Measurements from ENCODE around the gene PLEKHM2.
"Not testable (repeated sequence)": the region's sequence is repeated elsewhere in the genome, so short reads cannot be mapped to it uniquely, and the experiment has no call there.

Gene PLEKHM2

GRCh38 chr1:15649937-15650336 lies 34.2 kb upstream of the PLEKHM2 start:
- TF ChIP-seq, protein P1, sequence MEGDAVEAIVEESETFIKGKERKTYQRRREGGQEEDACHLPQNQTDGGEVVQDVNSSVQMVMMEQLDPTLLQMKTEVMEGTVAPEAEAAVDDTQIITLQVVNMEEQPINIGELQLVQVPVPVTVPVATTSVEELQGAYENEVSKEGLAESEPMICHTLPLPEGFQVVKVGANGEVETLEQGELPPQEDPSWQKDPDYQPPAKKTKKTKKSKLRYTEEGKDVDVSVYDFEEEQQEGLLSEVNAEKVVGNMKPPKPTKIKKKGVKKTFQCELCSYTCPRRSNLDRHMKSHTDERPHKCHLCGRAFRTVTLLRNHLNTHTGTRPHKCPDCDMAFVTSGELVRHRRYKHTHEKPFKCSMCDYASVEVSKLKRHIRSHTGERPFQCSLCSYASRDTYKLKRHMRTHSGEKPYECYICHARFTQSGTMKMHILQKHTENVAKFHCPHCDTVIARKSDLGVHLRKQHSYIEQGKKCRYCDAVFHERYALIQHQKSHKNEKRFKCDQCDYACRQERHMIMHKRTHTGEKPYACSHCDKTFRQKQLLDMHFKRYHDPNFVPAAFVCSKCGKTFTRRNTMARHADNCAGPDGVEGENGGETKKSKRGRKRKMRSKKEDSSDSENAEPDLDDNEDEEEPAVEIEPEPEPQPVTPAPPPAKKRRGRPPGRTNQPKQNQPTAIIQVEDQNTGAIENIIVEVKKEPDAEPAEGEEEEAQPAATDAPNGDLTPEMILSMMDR (IDR thresholded peaks at IDR 0.05; ENCODE audit: insufficient read depth, low read length, poor library complexity, severe bottlenecking) = no peak
- no peaks in the 10 kb centered on the region for H3K27me3 ChIP-seq (replicated peaks; ENCODE audit: control insufficient read depth, insufficient read depth, low read length)
- H3K36me3 ChIP-seq (ENCODE audit: control insufficient read depth, insufficient read depth, low read length) = peaks cover 8% of the 10 kb centered on the region
- no peak overlapping the region for H3K4me3 ChIP-seq (replicated peaks; ENCODE audit: low read depth, low read length)
- no peak for DNase-seq (ENCODE audit: extremely low read depth, insufficient read length)

DNA sequence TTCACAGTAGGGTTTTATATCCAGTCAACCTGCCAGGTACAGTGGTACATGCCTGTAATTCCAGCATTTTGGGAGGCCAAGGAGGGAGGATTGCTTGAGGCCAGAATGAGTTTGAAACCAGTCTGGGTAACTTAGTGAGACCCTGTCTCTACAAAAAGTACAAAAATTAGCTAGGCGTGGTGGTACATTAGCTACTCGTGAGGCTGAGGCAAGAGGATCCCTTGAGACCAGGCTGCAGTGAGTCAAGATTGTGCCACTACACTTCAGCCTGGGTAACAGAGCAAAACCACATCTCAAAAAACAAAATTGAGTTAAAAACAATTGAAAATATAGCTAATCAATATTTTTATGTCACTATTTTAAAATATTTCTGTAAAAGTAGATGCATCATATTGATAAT lies 33.7 kb upstream of the PLEKHM2 start:
- no peak for DNase-seq (ENCODE audit: extremely low read depth, insufficient read length)
- Histone ChIP-seq H3K36me3 (ENCODE audit: control insufficient read depth, insufficient read depth, low read length) (peaks cover 7% of the 10 kb centered on the region), H3K4me3 (replicated peaks; ENCODE audit: low read depth, low read length) (no peak overlapping the region), H3K27me3 (replicated peaks; ENCODE audit: control insufficient read depth, insufficient read depth, low read length) (no peaks in the 10 kb centered on the region)
- TF ChIP-seq, protein P1 (IDR thresholded peaks at IDR 0.05; ENCODE audit: insufficient read depth, low read length, poor library complexity, severe bottlenecking) = no peak

- not testable (repeated sequence) for H3K27me3 ChIP-seq (replicated peaks; ENCODE audit: control insufficient read depth, insufficient read depth, low read length); H3K36me3 ChIP-seq (ENCODE audit: control insufficient read depth, insufficient read depth, low read length); DNase-seq (ENCODE audit: extremely low read depth, insufficient read length); H3K4me3 ChIP-seq (replicated peaks; ENCODE audit: low read depth, low read length)
Observed at GRCh38 chr1:15652130-15652529, 32.0 kb upstream of the PLEKHM2 start.

GRCh38 chr1:15654091-15654690 lies 29.9 kb upstream of the PLEKHM2 start:
- H3K4me3 ChIP-seq (replicated peaks; ENCODE audit: low read depth, low read length) = no peak overlapping the region
- DNase-seq (ENCODE audit: extremely low read depth, insufficient read length) = no peak
- TF ChIP-seq, protein P1 (IDR thresholded peaks at IDR 0.05; ENCODE audit: insufficient read depth, low read length, poor library complexity, severe bottlenecking) = no peak
- H3K27me3 ChIP-seq (replicated peaks; ENCODE audit: control insufficient read depth, insufficient read depth, low read length) = no peaks in the 10 kb centered on the region
- H3K36me3 ChIP-seq (ENCODE audit: control insufficient read depth, insufficient read depth, low read length) = peaks cover 10% of the 10 kb centered on the region

- peaks cover 18% of the 10 kb centered on the region for H3K36me3 ChIP-seq (ENCODE audit: control insufficient read depth, insufficient read depth, low read length)
- H3K4me3 ChIP-seq (replicated peaks; ENCODE audit: low read depth, low read length) = no peak overlapping the region
- TF ChIP-seq, protein P1 (IDR thresholded peaks at IDR 0.05; ENCODE audit: insufficient read depth, low read length, poor library complexity, severe bottlenecking) = no peak
- no peaks in the 10 kb centered on the region for H3K27me3 ChIP-seq (replicated peaks; ENCODE audit: control insufficient read depth, insufficient read depth, low read length)
- no peak for DNase-seq (ENCODE audit: extremely low read depth, insufficient read length)
Observed at GRCh38 chr1:15656464-15656863, 27.7 kb upstream of the PLEKHM2 start.

DNA sequence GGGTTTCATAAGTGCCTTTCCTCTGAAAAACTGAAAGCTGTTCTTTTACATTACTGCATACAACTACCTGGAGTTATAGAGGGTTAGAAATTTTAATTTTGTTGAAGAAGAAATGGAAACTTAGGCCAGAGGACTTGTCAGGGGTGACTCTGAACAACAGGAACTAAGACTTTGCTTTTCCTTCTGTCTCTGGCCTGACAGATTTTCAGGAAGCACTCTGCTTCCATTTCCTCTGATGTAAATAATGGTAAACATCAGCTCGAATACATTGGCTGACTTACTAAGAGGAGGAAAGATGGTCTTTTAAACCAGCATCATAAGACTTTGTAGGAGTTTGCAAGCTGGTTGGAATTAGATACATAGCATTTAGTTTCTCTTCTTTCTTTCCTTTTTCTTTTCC lies 27.1 kb upstream of the PLEKHM2 start:
- H3K36me3 ChIP-seq (ENCODE audit: control insufficient read depth, insufficient read depth, low read length) = peaks cover 17% of the 10 kb centered on the region
- no peaks in the 10 kb centered on the region for H3K27me3 ChIP-seq (replicated peaks; ENCODE audit: control insufficient read depth, insufficient read depth, low read length)
- TF ChIP-seq, protein P1 (IDR thresholded peaks at IDR 0.05; ENCODE audit: insufficient read depth, low read length, poor library complexity, severe bottlenecking) = no peak
- no peak overlapping the region for H3K4me3 ChIP-seq (replicated peaks; ENCODE audit: low read depth, low read length)
- no peak for DNase-seq (ENCODE audit: extremely low read depth, insufficient read length)

All from GM06990 (cell line).